Type B pancreatic cell (in vitro differentiated cells): ENCODE results near the gene SCLY. TPM values are rescaled to one million over a fixed set of nuclear protein-coding genes. Genes with fewer than 3 reads are reported as not detected.
"Not testable (repeated sequence)": the region's sequence is repeated elsewhere in the genome, so short reads cannot be mapped to it uniquely, and the experiment has no call there.

Experiments
- DNase-seq: peaks from one replicate; pipeline ENCODE4 v3.0.0; 2021; ENCODE audit warnings: mixed read lengths; ENCODE audit not compliant: unreplicated experiment; ENCODE audit errors: extremely low spot score
- H3K27ac Mint-ChIP-seq: 2 replicates; pipeline ENCODE4 v1.8.0; 2021; ENCODE audit warnings: mild to moderate bottlenecking, mixed read lengths
- H3K27me3 Mint-ChIP-seq: 2 replicates; pipeline ENCODE4 v1.8.0; 2021; ENCODE audit warnings: mixed read lengths
- H3K36me3 Mint-ChIP-seq: 2 replicates; pipeline ENCODE4 v1.8.0; 2021; ENCODE audit warnings: mixed read lengths
- H3K4me1 Mint-ChIP-seq: one replicate; pipeline ENCODE4 v1.8.0; 2021; ENCODE audit warnings: mixed read lengths; ENCODE audit not compliant: unreplicated experiment
- H3K4me3 Mint-ChIP-seq: 2 replicates; pipeline ENCODE4 v1.8.0; 2021; ENCODE audit warnings: mild to moderate bottlenecking, mixed read lengths
- H3K9me3 Mint-ChIP-seq: 2 replicates; pipeline ENCODE4 v1.8.0; 2021; ENCODE audit warnings: mixed read lengths
- total RNA-seq: library from RNA; stranded (reverse); gene quantifications from 2 replicates; pipeline ENCODE4 v1.2.1, GENCODE V29; 2021; ENCODE audit warnings: low replicate concordance
- TF ChIP-seq, protein P1 (sequence below): fragments of 200-600 bp; sonication (generic); conservative IDR thresholded peaks from 2 replicates; pipeline ENCODE4 v1.5.0; 2021; ENCODE audit warnings: antibody characterized with exemption, mild to moderate bottlenecking

The SCLY gene
- total RNA-seq, 1 donor from 2014 or later = 34.5 TPM

- no peaks in the 10 kb centered on the region for H3K27me3 Mint-ChIP-seq
- H3K27ac Mint-ChIP-seq = no peak overlapping the region
- H3K4me1 Mint-ChIP-seq = no peaks in the 10 kb centered on the region
- TF ChIP-seq, protein P1, sequence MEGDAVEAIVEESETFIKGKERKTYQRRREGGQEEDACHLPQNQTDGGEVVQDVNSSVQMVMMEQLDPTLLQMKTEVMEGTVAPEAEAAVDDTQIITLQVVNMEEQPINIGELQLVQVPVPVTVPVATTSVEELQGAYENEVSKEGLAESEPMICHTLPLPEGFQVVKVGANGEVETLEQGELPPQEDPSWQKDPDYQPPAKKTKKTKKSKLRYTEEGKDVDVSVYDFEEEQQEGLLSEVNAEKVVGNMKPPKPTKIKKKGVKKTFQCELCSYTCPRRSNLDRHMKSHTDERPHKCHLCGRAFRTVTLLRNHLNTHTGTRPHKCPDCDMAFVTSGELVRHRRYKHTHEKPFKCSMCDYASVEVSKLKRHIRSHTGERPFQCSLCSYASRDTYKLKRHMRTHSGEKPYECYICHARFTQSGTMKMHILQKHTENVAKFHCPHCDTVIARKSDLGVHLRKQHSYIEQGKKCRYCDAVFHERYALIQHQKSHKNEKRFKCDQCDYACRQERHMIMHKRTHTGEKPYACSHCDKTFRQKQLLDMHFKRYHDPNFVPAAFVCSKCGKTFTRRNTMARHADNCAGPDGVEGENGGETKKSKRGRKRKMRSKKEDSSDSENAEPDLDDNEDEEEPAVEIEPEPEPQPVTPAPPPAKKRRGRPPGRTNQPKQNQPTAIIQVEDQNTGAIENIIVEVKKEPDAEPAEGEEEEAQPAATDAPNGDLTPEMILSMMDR = no peak
- no peak for DNase-seq
- H3K36me3 Mint-ChIP-seq = peaks cover 4% of the 10 kb centered on the region
- H3K9me3 Mint-ChIP-seq = no peaks in the 10 kb centered on the region
- no peak overlapping the region for H3K4me3 Mint-ChIP-seq
Observed at GRCh38 chr2:238046725-238047270, 14.0 kb upstream of the SCLY start.

DNA sequence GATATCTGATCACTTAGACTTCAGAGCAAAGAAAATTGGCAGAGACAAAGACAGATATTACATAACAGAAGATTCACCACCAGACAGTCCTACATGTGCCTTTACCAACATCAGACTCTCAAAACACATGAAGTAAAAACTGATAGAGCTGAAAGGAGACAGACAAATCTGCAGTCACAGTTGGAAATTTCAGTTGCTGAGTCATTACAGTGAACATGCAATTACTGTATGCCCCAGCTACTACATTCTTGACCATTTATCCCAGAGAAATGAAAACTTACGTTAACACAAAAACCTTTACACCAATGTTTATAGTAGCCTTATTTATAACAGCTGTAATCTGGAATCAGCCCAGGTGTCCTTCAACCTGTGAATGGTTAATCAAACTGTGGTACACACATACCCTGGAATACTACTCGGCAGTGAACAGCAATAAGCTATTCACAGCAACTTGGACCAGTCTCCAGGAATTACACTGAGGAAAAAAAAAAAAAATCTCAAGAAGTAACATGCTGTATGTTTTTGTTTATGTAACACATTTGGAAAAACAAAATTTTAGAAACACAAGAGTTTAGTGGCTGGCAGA, 7.5 kb upstream of the SCLY start:
- Mint-ChIP-seq H3K4me3 (no peak overlapping the region), H3K27ac (no peak overlapping the region), H3K27me3 (peaks cover 3% of the 10 kb centered on the region), H3K36me3 (no peaks in the 10 kb centered on the region), H3K9me3 (no peaks in the 10 kb centered on the region), H3K4me1 (no peaks in the 10 kb centered on the region)
- DNase-seq = no peak
- TF ChIP-seq, protein P1 = no peak

DNA sequence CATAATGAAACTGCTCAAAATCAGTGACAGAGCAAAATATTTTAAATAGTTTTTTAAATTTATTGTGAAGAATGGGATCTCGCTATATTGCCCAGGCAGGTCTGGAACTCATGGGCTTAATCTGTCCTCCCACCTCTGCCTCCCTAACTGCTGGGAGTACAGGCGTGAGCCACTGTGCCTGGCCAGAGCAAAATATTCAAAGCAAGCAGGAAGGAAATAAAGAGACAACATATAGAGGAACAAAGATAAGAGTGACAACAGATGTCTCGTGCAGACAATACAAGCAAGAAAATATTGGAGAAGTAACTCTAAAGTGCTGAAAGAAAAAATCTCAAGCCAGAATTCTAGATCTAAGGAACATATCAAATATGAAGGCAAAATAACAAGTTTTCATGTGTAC, 5.0 kb upstream of the SCLY start:
- H3K27me3 Mint-ChIP-seq = peaks cover 3% of the 10 kb centered on the region
- peak overlapping the region; percentile 53 for H3K27ac Mint-ChIP-seq
- TF ChIP-seq, protein P1 = no peak
- H3K36me3 Mint-ChIP-seq = no peaks in the 10 kb centered on the region
- peaks cover 9% of the 10 kb centered on the region for H3K4me1 Mint-ChIP-seq
- no peaks in the 10 kb centered on the region for H3K9me3 Mint-ChIP-seq
- H3K4me3 Mint-ChIP-seq = no peak overlapping the region
- DNase-seq = no peak

GRCh38 chr2:238057696-238058575, 2.9 kb upstream of the SCLY start:
- H3K27ac Mint-ChIP-seq, H3K36me3 Mint-ChIP-seq, H3K27me3 Mint-ChIP-seq, H3K9me3 Mint-ChIP-seq, DNase-seq: not testable (repeated sequence)
- peak overlapping the region; percentile 33 for H3K4me3 Mint-ChIP-seq
- peaks cover 22% of the 10 kb centered on the region for H3K4me1 Mint-ChIP-seq

GRCh38 chr2:238059505-238059904, 1.3 kb upstream of the SCLY start:
- H3K4me3 Mint-ChIP-seq = peak overlapping the region; percentile 94
- TF ChIP-seq, protein P1 = no peak
- H3K27me3 Mint-ChIP-seq = peaks cover 3% of the 10 kb centered on the region
- no peak for DNase-seq
- H3K36me3 Mint-ChIP-seq = no peaks in the 10 kb centered on the region
- H3K4me1 Mint-ChIP-seq = peaks cover 36% of the 10 kb centered on the region
- H3K9me3 Mint-ChIP-seq = no peaks in the 10 kb centered on the region
- no peak overlapping the region for H3K27ac Mint-ChIP-seq

DNA sequence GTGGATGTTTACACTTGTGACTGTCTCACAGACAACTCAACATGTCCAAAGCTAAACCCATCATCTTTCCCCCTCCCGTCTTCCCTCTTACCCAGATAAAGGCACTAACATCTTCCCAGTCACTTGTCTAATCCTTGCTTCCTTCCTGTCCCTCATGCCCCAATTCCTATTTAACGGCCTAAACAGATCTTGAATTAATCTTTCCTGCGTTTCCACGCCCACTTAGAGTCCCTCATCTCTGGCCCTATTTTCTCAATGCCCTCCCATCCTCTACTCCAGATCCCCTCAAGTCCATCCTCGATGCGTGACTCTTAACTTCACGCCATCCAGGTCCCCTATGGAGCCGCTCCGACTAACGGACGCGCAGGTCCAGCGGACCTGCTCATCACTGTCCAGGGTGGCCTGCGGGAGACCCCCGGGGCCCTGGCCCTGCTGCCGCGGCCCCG, 682 bp upstream of the SCLY start:
- Mint-ChIP-seq H3K4me3 (peak overlapping the region; percentile 94), H3K27ac (peak overlapping the region; percentile 83), H3K36me3 (peaks cover 3% of the 10 kb centered on the region), H3K27me3 (peaks cover 3% of the 10 kb centered on the region), H3K4me1 (peaks cover 36% of the 10 kb centered on the region), H3K9me3 (no peaks in the 10 kb centered on the region)
- TF ChIP-seq, protein P1 = no peak
- no peak for DNase-seq
